HL-60 (cell line): ENCODE measurements around the gene DMRT1.

ENCODE experiments used
- CTCF ChIP-seq: IDR thresholded peaks from one replicate; pipeline ENCODE4 v1.5.1; 2011; ENCODE audit warnings: low read length, control low read depth, inconsistent platforms; ENCODE audit not compliant: insufficient read depth
- POLR2AphosphoS5 ChIP-seq: IDR thresholded peaks from 2 replicates; pipeline ENCODE4 v1.6.1; 2012; ENCODE audit warnings: low read depth

- TF ChIP-seq CTCF (no peak), POLR2AphosphoS5 (no peak)
Measured at GRCh38 chr9:1014225-1014624, 172.7 kb downstream of the DMRT1 start.
